PC-9 (cell line): ENCODE results near the gene MRPL32. TPM values are rescaled to one million over a fixed set of nuclear protein-coding genes. Genes with fewer than 3 reads are reported as not detected.

ENCODE experiments used
- BruUV-seq: library from RNA; stranded (reverse); fragments of 400-500 nt; replicated peaks from 2 replicates; lab custom pipeline; 2021; lab: Mats Ljungman, UMichigan
- CTCF ChIA-PET: fragments of 300-600 bp; sonication (Branson Sonifier 250); formaldehyde crosslinking; loops from one replicate; lab custom pipeline; 2022; ENCODE audit warnings: antibody characterized with exemption; lab: Charles Lee
- POLR2A ChIA-PET: fragments of 300-600 bp; sonication (Branson Sonifier 250); formaldehyde crosslinking; loops from one replicate; lab custom pipeline; 2022; ENCODE audit warnings: antibody characterized with exemption; ENCODE audit not compliant: unreplicated experiment; lab: Charles Lee
- DNase-seq, 2 experiments: peaks; one replicate each; pipeline versions ENCODE4 v3.0.0 to v3.0.0-alpha.2; 2015 to 2022; ENCODE audit warnings: mixed read lengths in 1 of 2
- H2AFZ ChIP-seq: fragments of 200-600 bp; sonication (generic); 2 replicates; pipeline ENCODE4 v1.8.1; 2017; ENCODE audit warnings: antibody characterized with exemption
- H3F3A ChIP-seq: fragments of 200-600 bp; sonication (generic); 2 replicates; pipeline ENCODE4 v1.8.1; 2017; ENCODE audit warnings: antibody characterized with exemption, mild to moderate bottlenecking, low read depth; ENCODE audit not compliant: insufficient read depth
- H3K27ac ChIP-seq: fragments of 200-600 bp; sonication (generic); 2 replicates; pipeline ENCODE4 v1.6.1; 2016; ENCODE audit warnings: mixed run types
- H3K27me3 ChIP-seq: fragments of 200-600 bp; sonication (generic); 2 replicates; pipeline ENCODE4 v1.6.1; 2016; ENCODE audit warnings: low read depth, mixed run types; ENCODE audit not compliant: insufficient read depth
- H3K36me3 ChIP-seq: fragments of 200-600 bp; sonication (generic); 2 replicates; pipeline ENCODE4 v1.6.1; 2016; ENCODE audit warnings: low read depth, mixed run types
- H3K4me1 ChIP-seq: fragments of 200-600 bp; sonication (generic); replicated peaks from 2 replicates; pipeline ENCODE4 v1.6.1; 2016; ENCODE audit warnings: mixed run types; ENCODE audit not compliant: insufficient read depth
- H3K4me2 ChIP-seq: fragments of 200-600 bp; sonication (generic); 2 replicates; pipeline ENCODE4 v1.6.1; 2017; ENCODE audit warnings: mixed run types
- H3K4me3 ChIP-seq: fragments of 200-600 bp; sonication (generic); 2 replicates; pipeline ENCODE4 v1.6.1; 2016; ENCODE audit warnings: mixed run types
- H3K79me2 ChIP-seq: fragments of 200-600 bp; sonication (generic); 2 replicates; pipeline ENCODE4 v1.6.1; 2017; ENCODE audit warnings: low read depth, mixed run types
- H3K9me2 ChIP-seq: fragments of 200-600 bp; sonication (generic); 2 replicates; pipeline ENCODE4 v1.8.1; 2017; ENCODE audit warnings: mild to moderate bottlenecking; ENCODE audit not compliant: insufficient read depth
- H3K9me3 ChIP-seq: fragments of 200-600 bp; sonication (generic); 2 replicates; pipeline ENCODE4 v1.8.1; 2016; ENCODE audit warnings: low read depth; ENCODE audit not compliant: insufficient read depth
- H4K20me1 ChIP-seq: fragments of 200-600 bp; sonication (generic); 2 replicates; pipeline ENCODE4 v1.8.1; 2017; ENCODE audit not compliant: insufficient read depth
- CTCF ChIP-seq: fragments of 200-600 bp; sonication (generic); conservative IDR thresholded peaks from 2 replicates; pipeline ENCODE4 v1.6.1; 2017; ENCODE audit warnings: mixed run types, antibody characterized with exemption, mild to moderate bottlenecking, moderate library complexity
- EZH2 ChIP-seq: fragments of 200-600 bp; sonication (generic); IDR thresholded peaks from 2 replicates; pipeline ENCODE4 v1.8.0; 2017; ENCODE audit warnings: antibody characterized with exemption, low read depth
- intact Hi-C: fragments of 100-400 bp; cut with micrococcal nuclease; formaldehyde crosslinking; loops from one replicate; pipeline ENCODE4 v1.10.0; 2022; ENCODE audit not compliant: unreplicated experiment
- total RNA-seq: library from RNA; stranded (reverse); gene quantifications from 2 replicates; pipeline ENCODE4 v1.2.3, GENCODE V29; 2021

The MRPL32 gene
- total RNA-seq, 1 experiment from 2014 or later: 50.6 TPM

GRCh38 chr7:42910306-42910705 lies 21.9 kb upstream of the MRPL32 start:
- Histone ChIP-seq H3K79me2 (peaks cover 21% of the 10 kb centered on the region), H3K4me3 (peak overlapping the region; percentile 85; the same call in 1 of the 2 replicates), H2AFZ (no peak overlapping the region), H3K9me3 (no peaks in the 10 kb centered on the region), H3K4me2 (peak overlapping the region; percentile 88), H3K4me1 (peaks cover 18% of the 10 kb centered on the region), H3F3A (peaks cover 22% of the 10 kb centered on the region), H3K27me3 (no peaks in the 10 kb centered on the region), H4K20me1 (no peaks in the 10 kb centered on the region), H3K27ac (no peak overlapping the region), H3K36me3 (peaks cover 4% of the 10 kb centered on the region; the same call in 1 of the 2 replicates), H3K9me2 (no peaks in the 10 kb centered on the region)
- BruUV-seq: no TSS peak
- intact Hi-C loops: no loop called here
- no peak for TF ChIP-seq CTCF
- no peak for TF ChIP-seq EZH2
- CTCF ChIA-PET: interaction anchor here (0.6 kb wide), 1 partner anchor 22 kb away, joined by 3 read pairs; the partner anchor contains the start of gene MRPL32
- DNase-seq: no peak
- POLR2A ChIA-PET: interaction anchor here (0.6 kb wide), 1 partner anchor 677 kb away, joined by 6 read pairs; no protein-coding TSS in a partner anchor

- ChIA-PET POLR2A (interaction anchor here (0.6 to 0.7 kb wide), 3 partner anchors 21 to 1681 kb away, joined by 4 read pairs; partner anchors contain the start of gene MRPL32), CTCF (no interaction called here)
- intact Hi-C loops: loop anchor here (1.0 to 2.0 kb wide), 2 partner anchors 19 to 23 kb away; no protein-coding TSS in a partner anchor
- Histone ChIP-seq H3K36me3 (peaks cover 6% of the 10 kb centered on the region), H3K4me3 (peak within 1 kb of the TSS; percentile 85), H3K27me3 (no peaks in the 10 kb centered on the region), H3F3A (peaks cover 30% of the 10 kb centered on the region), H3K9me3 (no peaks in the 10 kb centered on the region), H3K4me1 (peaks cover 18% of the 10 kb centered on the region), H3K4me2 (peak within 1 kb of the TSS; percentile 88), H2AFZ (peak within 1 kb of the TSS; percentile 95), H3K79me2 (peaks cover 21% of the 10 kb centered on the region), H4K20me1 (no peaks in the 10 kb centered on the region), H3K27ac (peak within 1 kb of the TSS; percentile 18), H3K9me2 (no peaks in the 10 kb centered on the region)
- DNase-seq: peak; percentile 88 to 99
- TF ChIP-seq EZH2 (no peak), CTCF (no peak)
- TSS peak; percentile 21 for BruUV-seq
Observed at GRCh38 chr7:42911454-42912447, 20.4 kb upstream of the MRPL32 start, which contains the start of gene C7orf25. TSS of gene C7orf25 (minus strand) at chr7:42912070. CDS start at chr7:42910900, 1,170 bp downstream.

GRCh38 chr7:42913591-42913990 lies 18.6 kb upstream of the MRPL32 start:
- BruUV-seq: no TSS peak
- no peak overlapping the region for H3K4me2 ChIP-seq
- TF ChIP-seq EZH2 (no peak), CTCF (no peak)
- H3K9me2 ChIP-seq: no peaks in the 10 kb centered on the region
- peaks cover 18% of the 10 kb centered on the region for H3K4me1 ChIP-seq
- intact Hi-C loops: loop anchor here (2.0 kb wide), 1 partner anchor 17 kb away; no protein-coding TSS in a partner anchor
- peaks cover 21% of the 10 kb centered on the region for H3K79me2 ChIP-seq
- no peak overlapping the region for H3K27ac ChIP-seq
- H3K4me3 ChIP-seq: no peak overlapping the region
- H3K9me3 ChIP-seq: no peaks in the 10 kb centered on the region
- POLR2A ChIA-PET: no interaction called here
- no peak for DNase-seq
- H2AFZ ChIP-seq: no peak overlapping the region
- peaks cover 14% of the 10 kb centered on the region for H3K36me3 ChIP-seq
- H3F3A ChIP-seq: peaks cover 30% of the 10 kb centered on the region
- H3K27me3 ChIP-seq: no peaks in the 10 kb centered on the region
- CTCF ChIA-PET: interaction anchor here (0.7 kb wide), 1 partner anchor 411 kb away, joined by 10 read pairs; no protein-coding TSS in a partner anchor
- no peaks in the 10 kb centered on the region for H4K20me1 ChIP-seq
